Muscle layer of colon (tissue), 2 donors: ENCODE measurements around the gene SAMD14.

Experiments used
- H3K27ac ChIP-seq: one replicate; pipeline ENCODE4 v1.7.0; 2013; ENCODE audit warnings: low read depth, mild to moderate bottlenecking, low read length, moderate library complexity
- H3K27me3 ChIP-seq, 2 donors: one replicate each; pipeline ENCODE4 v1.7.0; 2013; ENCODE audit warnings: low read length in 2 of 2, mild to moderate bottlenecking in 2 of 2; ENCODE audit not compliant: insufficient read depth in 2 of 2, control insufficient read depth in 1 of 2
- H3K36me3 ChIP-seq: one replicate; pipeline ENCODE4 v1.7.0; 2013; ENCODE audit warnings: mild to moderate bottlenecking, low read length; ENCODE audit not compliant: insufficient read depth
- H3K4me1 ChIP-seq: one replicate; pipeline ENCODE4 v1.7.0; 2013; ENCODE audit warnings: mild to moderate bottlenecking, low read length; ENCODE audit not compliant: insufficient read depth
- H3K4me3 ChIP-seq, 2 donors: one replicate each; pipeline ENCODE4 v1.7.0; 2013; ENCODE audit warnings: low read length in 2 of 2, low read depth in 1 of 2, mild to moderate bottlenecking in 1 of 2, moderate library complexity in 1 of 2
- H3K9ac ChIP-seq: one replicate; pipeline ENCODE4 v1.7.0; 2013; ENCODE audit warnings: low read length
- H3K9me3 ChIP-seq: one replicate; pipeline ENCODE4 v1.7.0; 2013; ENCODE audit warnings: mild to moderate bottlenecking, low read length
- donor health status: abdominal sarcoma.
- donor health status: Adenocarcinoma of cecum.

Gene SAMD14

GRCh38 chr17:50112694-50113093 is 17.3 kb downstream of the SAMD14 start:
- Histone ChIP-seq H3K4me3 (no peak overlapping the region), H3K4me1 (peaks cover 29% of the 10 kb centered on the region), H3K27ac (peak overlapping the region; percentile 83), H3K36me3 (peaks cover 26% of the 10 kb centered on the region), H3K27me3 (peaks cover 0 to 8% of the 10 kb centered on the region in 2 donors), H3K9me3 (no peaks in the 10 kb centered on the region), H3K9ac (no peak overlapping the region)

GRCh38 chr17:50111673-50112655 is 18.0 kb downstream of the SAMD14 start:
- H3K4me3 ChIP-seq: no peak overlapping the region
- H3K9ac ChIP-seq: peak overlapping the region; percentile 17
- peaks cover 0 to under 1% of the 10 kb centered on the region in 2 donors for H3K27me3 ChIP-seq
- H3K27ac ChIP-seq: peak overlapping the region; percentile 83
- peaks cover 32% of the 10 kb centered on the region for H3K36me3 ChIP-seq
- peaks cover 25% of the 10 kb centered on the region for H3K4me1 ChIP-seq
- no peaks in the 10 kb centered on the region for H3K9me3 ChIP-seq

- H3K27me3 ChIP-seq: no peaks in the 10 kb centered on the region
- H3K4me1 ChIP-seq: peaks cover 25% of the 10 kb centered on the region
- H3K9ac ChIP-seq: no peak overlapping the region
- H3K4me3 ChIP-seq: no peak overlapping the region
- H3K36me3 ChIP-seq: peaks cover 44% of the 10 kb centered on the region
- H3K27ac ChIP-seq: peak overlapping the region; percentile 83
- no peaks in the 10 kb centered on the region for H3K9me3 ChIP-seq
Observed at GRCh38 chr17:50110591-50111349, 19.2 kb downstream of the SAMD14 start.

GRCh38 chr17:50109785-50110184 is 20.2 kb downstream of the SAMD14 start:
- Histone ChIP-seq H3K9ac (no peak overlapping the region), H3K36me3 (peaks cover 53% of the 10 kb centered on the region), H3K9me3 (no peaks in the 10 kb centered on the region), H3K27ac (no peak overlapping the region), H3K4me3 (no peak overlapping the region), H3K27me3 (no peaks in the 10 kb centered on the region), H3K4me1 (peaks cover 25% of the 10 kb centered on the region)

- Histone ChIP-seq H3K9me3 (no peaks in the 10 kb centered on the region), H3K9ac (no peak overlapping the region), H3K4me1 (peaks cover 25% of the 10 kb centered on the region), H3K27me3 (no peaks in the 10 kb centered on the region), H3K27ac (no peak overlapping the region), H3K36me3 (peaks cover 54% of the 10 kb centered on the region), H3K4me3 (no peak overlapping the region)
Observed at GRCh38 chr17:50109207-50109606, 20.8 kb downstream of the SAMD14 start.

- peaks cover 26% of the 10 kb centered on the region for H3K4me1 ChIP-seq
- H3K27me3 ChIP-seq: no peaks in the 10 kb centered on the region
- no peak overlapping the region for H3K4me3 ChIP-seq
- no peak overlapping the region for H3K9ac ChIP-seq
- H3K27ac ChIP-seq: no peak overlapping the region
- H3K36me3 ChIP-seq: peaks cover 58% of the 10 kb centered on the region
- no peaks in the 10 kb centered on the region for H3K9me3 ChIP-seq
Observed at GRCh38 chr17:50108556-50108955, 21.4 kb downstream of the SAMD14 start.

GRCh38 chr17:50107790-50108414 is 22.1 kb downstream of the SAMD14 start:
- Histone ChIP-seq H3K4me3 (no peak overlapping the region), H3K27ac (no peak overlapping the region), H3K4me1 (peaks cover 26% of the 10 kb centered on the region), H3K36me3 (peaks cover 65% of the 10 kb centered on the region), H3K9ac (no peak overlapping the region), H3K27me3 (no peaks in the 10 kb centered on the region), H3K9me3 (no peaks in the 10 kb centered on the region)

GRCh38 chr17:50106393-50107131 is 23.4 kb downstream of the SAMD14 start:
- Histone ChIP-seq H3K4me1 (peaks cover 26% of the 10 kb centered on the region), H3K9me3 (no peaks in the 10 kb centered on the region)

GRCh38 chr17:50105811-50106210 is 24.1 kb downstream of the SAMD14 start:
- H3K27ac ChIP-seq: no peak overlapping the region
- H3K4me1 ChIP-seq: peaks cover 30% of the 10 kb centered on the region
- H3K27me3 ChIP-seq: no peaks in the 10 kb centered on the region
- peaks cover 69% of the 10 kb centered on the region for H3K36me3 ChIP-seq
- no peak overlapping the region for H3K4me3 ChIP-seq
- H3K9ac ChIP-seq: no peak overlapping the region
- H3K9me3 ChIP-seq: no peaks in the 10 kb centered on the region

More at GRCh38 chr17:50106393-50107131, 23.4 kb downstream of the SAMD14 start:
- no peak overlapping the region for H3K9ac ChIP-seq
- H3K36me3 ChIP-seq: peaks cover 69% of the 10 kb centered on the region
- H3K27me3 ChIP-seq: no peaks in the 10 kb centered on the region
- no peak overlapping the region for H3K27ac ChIP-seq
- H3K4me3 ChIP-seq: no peak overlapping the region

- no peak overlapping the region for H3K9ac ChIP-seq
- H3K4me3 ChIP-seq: no peak overlapping the region
- no peak overlapping the region for H3K27ac ChIP-seq
- no peaks in the 10 kb centered on the region for H3K9me3 ChIP-seq
- H3K36me3 ChIP-seq: peaks cover 64% of the 10 kb centered on the region
- no peaks in the 10 kb centered on the region for H3K27me3 ChIP-seq
- peaks cover 42% of the 10 kb centered on the region for H3K4me1 ChIP-seq
Observed at GRCh38 chr17:50103941-50104340, 26.0 kb downstream of the SAMD14 start.
